Measurements from ENCODE around the gene KLF16. TPM values are rescaled to one million over a fixed set of nuclear protein-coding genes. Genes with fewer than 3 reads are reported as not detected.

KLF16 gene
- 3.4 TPM for total RNA-seq

DNA sequence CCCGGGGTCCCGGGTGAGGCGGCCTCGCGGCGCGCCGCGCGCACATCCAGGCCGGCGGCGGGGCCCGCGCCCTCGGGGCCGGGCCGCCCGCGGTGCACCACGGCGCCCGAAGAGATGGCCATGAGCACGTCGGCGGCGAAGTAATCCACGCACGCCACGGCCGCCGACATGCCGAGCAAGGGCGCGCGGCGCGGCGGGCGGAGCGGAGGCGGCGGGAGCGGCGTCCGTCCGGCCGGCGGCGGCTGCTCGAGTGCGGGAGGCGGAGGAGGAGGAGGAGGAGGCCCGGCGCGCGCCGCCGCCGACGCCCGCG lies at the start of gene KLF16:
TSS of gene KLF16 (minus strand) at position 252 of the 310 bp plus-strand sequence. CDS start at position 170, 82 bp downstream.

DNA sequence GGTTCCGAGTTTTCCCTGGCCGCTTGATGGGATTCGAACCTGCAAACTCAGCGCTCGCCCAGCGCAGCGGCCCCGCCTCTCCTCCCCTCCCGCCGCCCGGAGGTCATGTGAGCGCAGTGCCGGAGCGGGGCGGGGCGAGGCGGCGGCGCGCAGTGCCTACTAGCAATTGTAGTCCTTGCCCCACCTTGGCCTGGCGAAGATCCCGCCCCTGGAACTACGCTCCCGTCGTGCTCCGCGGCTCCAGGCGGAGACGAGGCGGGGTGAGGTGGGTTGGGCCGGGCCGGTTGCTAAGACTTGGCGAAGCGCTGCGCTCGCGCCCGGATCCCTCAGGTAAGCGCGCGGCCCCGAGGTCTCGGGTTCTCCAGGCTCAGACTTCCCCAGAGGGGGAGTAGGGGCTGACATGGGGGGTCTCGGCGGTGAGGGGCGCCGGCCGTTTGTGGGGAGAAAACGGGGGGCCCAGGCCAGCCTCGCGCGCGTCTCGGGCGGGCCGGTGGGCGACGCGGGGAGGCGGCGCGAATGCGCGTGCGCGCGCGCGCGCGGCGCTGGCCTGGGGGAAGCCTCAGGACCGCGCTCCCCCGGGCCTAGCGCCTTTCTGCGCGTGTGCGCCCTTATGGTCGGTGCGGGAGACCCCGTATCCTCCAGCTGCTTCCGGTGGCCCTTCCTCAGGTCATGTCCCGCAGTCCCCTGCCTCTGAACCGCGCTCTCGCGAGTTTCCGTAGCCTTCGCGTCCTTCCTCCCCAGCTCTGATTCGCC lies 41.9 kb upstream of the KLF16 start, which contains the start of the genes ADAT3 and SCAMP4:
TSS of gene ADAT3 (plus strand) at position 290 of the 753 bp plus-strand sequence. CDS start 6,649 bp downstream, outside the sequence.
TSS of gene SCAMP4 (plus strand) at position 290 of the 753 bp plus-strand sequence. CDS start 9,621 bp downstream, outside the sequence.

DNA sequence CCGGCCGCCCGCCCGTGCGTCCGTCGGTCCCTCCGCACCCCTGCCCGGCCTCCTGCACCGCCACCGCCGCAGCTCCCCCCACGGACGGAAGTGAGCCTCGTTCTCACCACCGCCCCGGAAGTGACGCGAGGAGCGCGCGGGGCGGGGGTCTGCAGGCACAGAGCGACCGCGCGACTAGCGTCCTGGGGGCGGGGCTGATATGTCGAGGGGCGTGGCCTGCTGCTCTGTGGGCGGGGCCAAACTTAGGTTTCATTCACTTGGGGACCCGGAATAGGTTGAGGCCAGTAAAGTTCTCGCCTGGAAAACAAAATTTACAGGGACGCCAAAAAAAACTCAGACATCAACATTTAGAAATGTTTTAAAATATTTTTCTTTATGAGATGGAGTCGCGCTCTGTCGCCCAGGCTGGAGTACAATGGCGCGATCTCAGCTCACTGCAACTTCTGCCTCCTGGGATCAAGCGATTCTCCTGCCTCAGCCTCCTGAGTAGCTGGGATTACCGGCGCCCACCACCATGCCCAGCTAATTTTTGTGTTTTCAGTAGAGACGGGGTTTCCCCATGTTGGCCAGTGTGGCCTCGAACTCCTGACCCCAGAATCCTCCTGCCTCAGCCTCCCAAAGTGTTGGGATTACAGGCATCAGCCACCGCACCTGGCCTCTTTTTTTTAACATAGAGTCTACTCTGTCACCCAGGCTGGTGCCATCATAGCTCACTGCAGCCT lies 22.2 kb upstream of the KLF16 start, which contains the start of gene ABHD17A:
TSS of gene ABHD17A (minus strand) at position 99 of the 722 bp plus-strand sequence. CDS start 3,930 bp downstream, outside the sequence.

DNA sequence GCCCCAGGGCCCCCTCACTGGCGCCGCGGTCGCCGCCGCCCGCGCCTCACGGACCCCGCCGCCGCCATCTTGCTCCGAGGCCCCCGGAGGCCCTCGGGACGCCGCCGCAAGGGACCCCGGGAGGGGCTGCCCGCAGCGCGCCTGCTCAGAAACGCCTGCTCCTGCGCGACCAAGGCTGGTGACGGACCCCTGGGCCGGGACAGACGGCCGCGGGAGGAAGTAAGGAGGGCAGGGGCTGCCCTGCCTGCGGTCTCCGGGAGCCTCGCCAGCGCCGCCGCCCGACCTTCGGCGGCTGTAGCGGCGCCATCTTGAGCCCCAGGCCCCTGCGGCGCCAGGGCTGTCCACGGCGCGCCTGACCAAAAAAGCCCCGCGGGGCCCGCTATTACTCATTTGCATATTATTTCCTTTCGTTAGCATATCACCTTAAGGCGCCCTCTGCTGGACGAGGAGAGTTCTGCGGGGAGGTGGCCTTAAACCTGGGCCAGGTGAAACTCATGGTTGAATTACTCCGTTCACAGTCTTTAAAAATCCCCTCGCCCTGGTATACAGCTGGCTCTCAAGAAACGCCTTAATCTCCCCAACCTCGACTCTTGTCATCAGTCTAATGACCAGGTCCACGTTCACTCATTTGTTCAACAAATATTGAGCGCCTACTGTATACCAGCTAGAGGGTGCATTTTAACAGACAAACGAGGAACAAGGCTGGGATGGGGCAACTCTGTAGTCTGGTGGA lies 14.8 kb downstream of the KLF16 start, which contains the start of gene REXO1:
TSS of gene REXO1 (minus strand) at position 85 of the 733 bp plus-strand sequence. CDS start 125 bp downstream, outside the sequence.

DNA sequence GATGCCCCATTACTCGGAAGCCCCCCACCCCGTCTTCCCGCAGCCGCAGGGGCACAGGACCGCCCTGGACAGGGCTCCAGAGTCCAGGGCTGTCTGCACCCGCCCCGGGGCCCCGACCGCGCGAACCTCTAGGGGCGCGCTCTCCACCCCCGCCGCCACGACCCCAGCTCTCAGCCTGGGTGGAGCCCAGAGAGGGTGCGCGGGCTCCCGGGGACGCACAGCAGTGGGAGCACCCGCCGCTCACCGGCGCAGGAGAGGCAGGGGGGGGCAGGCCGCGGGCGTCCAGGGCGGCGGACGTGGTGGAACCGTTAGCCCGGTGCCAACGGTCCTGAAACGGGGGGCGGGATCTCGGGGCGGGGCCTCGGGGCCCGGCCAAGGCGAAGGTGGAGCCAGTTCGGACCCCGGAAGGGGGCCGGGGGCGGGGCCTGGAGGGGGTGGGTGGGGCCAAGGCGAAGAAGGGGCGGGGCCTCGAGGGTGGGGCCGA lies 51.4 kb downstream of the KLF16 start, which contains the start of gene ATP8B3:
TSS of gene ATP8B3 (minus strand) at position 335 of the 484 bp plus-strand sequence. CDS start 540 bp downstream, outside the sequence.

Other genes starting within 250 kb of the KLF16 start
- 33.8 TPM for gene TCF3, start 211.0 kb downstream of the KLF16 start, total RNA-seq
- not detected for gene ONECUT3, start 110.1 kb downstream of the KLF16 start, total RNA-seq
- gene ATP8B3, start 51.3 kb downstream of the KLF16 start, total RNA-seq = under 0.01 TPM
- gene REXO1, start 15.1 kb downstream of the KLF16 start, total RNA-seq = 11.0 TPM
- 37.9 TPM for gene ABHD17A, start 21.9 kb upstream of the KLF16 start, total RNA-seq
- gene ADAT3, start 41.8 kb upstream of the KLF16 start, total RNA-seq = 3.8 TPM
- gene SCAMP4, start 41.8 kb upstream of the KLF16 start, total RNA-seq = 19.4 TPM
- 52.3 TPM for gene CSNK1G2, start 77.6 kb upstream of the KLF16 start, total RNA-seq
- gene BTBD2, start 152.1 kb upstream of the KLF16 start, total RNA-seq = 69.5 TPM
- gene MKNK2, start 187.7 kb upstream of the KLF16 start, total RNA-seq = 24.4 TPM
- 15.0 TPM for gene MOB3A, start 232.7 kb upstream of the KLF16 start, total RNA-seq
- gene IZUMO4, start 233.3 kb upstream of the KLF16 start, total RNA-seq = 5.9 TPM